Suprapubic skin (tissue), 4 donors: ENCODE data around the gene F2RL3. TPM values are rescaled to one million over a fixed set of nuclear protein-coding genes. Genes with fewer than 3 reads are reported as not detected.

ENCODE experiments used
- DNase-seq, 2 donors: peaks; one replicate each; pipeline ENCODE4 v3.0.0-alpha.2; 2019; ENCODE audit warnings: low spot score in 2 of 2
- H3K27ac ChIP-seq: fragments of 200-600 bp; sonication (generic); one replicate; pipeline ENCODE4 v1.5.1; 2019
- H3K27me3 ChIP-seq: fragments of 200-600 bp; sonication (generic); one replicate; pipeline ENCODE4 v1.5.1; 2019
- H3K36me3 ChIP-seq: fragments of 200-600 bp; sonication (generic); one replicate; pipeline ENCODE4 v1.5.1; 2019
- H3K4me1 ChIP-seq: fragments of 200-600 bp; sonication (generic); one replicate; pipeline ENCODE4 v1.5.1; 2019
- H3K4me3 ChIP-seq: fragments of 200-600 bp; sonication (generic); one replicate; pipeline ENCODE4 v1.5.1; 2019; ENCODE audit warnings: mild to moderate bottlenecking
- H3K9me3 ChIP-seq: fragments of 200-600 bp; sonication (generic); one replicate; pipeline ENCODE4 v1.5.1; 2019
- EP300 ChIP-seq: sonication (generic); formaldehyde crosslinking; IDR thresholded peaks from one replicate; pipeline ENCODE4 v1.6.1; 2017; ENCODE audit warnings: antibody characterized with exemption
- POLR2A ChIP-seq, 2 donors: fragments of 450-650 bp; IDR thresholded peaks; one replicate each; pipeline ENCODE4 v1.6.1; 2017; ENCODE audit warnings: antibody characterized with exemption in 2 of 2, mild to moderate bottlenecking in 2 of 2, moderate library complexity in 2 of 2
- POLR2AphosphoS5 ChIP-seq, 3 donors: sonication (generic); formaldehyde crosslinking; IDR thresholded peaks; one replicate each; pipeline ENCODE4 v1.6.1; 2017; ENCODE audit warnings: antibody characterized with exemption in 3 of 3
- WGBS: methylation state at CpG from one replicate; pipeline ENCODE4 v1.1.5; 2018; 5-methylcytosine and 5-hydroxymethylcytosine counted together
- total RNA-seq, 4 donors: library from RNA; depleted of rRNA; stranded (reverse); fragments of >200 nt; gene quantifications; one replicate each; pipeline ENCODE4 v1.1.0, GENCODE V29; 2016
- TF ChIP-seq, protein P1 (sequence below), 2 donors: fragments of 200-600 bp in 1 of 2; fragments of 450-650 bp in 1 of 2; sonication (generic) in 1 of 2; IDR thresholded peaks; one replicate each; pipeline ENCODE4 v1.5.1; 2016 to 2019; ENCODE audit warnings: antibody characterized with exemption in 2 of 2, mild to moderate bottlenecking in 1 of 2, moderate library complexity in 1 of 2

Gene F2RL3
- total RNA-seq, 4 donors from 2014 or later: 0.57 to 3.9 (median 1.2) TPM

- H3K27ac ChIP-seq: no peak overlapping the region
- H3K4me1 ChIP-seq: no peaks in the 10 kb centered on the region
- TF ChIP-seq POLR2AphosphoS5 (IDR thresholded peaks at IDR 0.05) (no peak), POLR2A (IDR thresholded peaks at IDR 0.05) (no peak), EP300 (no peak)
- TF ChIP-seq, protein P1, sequence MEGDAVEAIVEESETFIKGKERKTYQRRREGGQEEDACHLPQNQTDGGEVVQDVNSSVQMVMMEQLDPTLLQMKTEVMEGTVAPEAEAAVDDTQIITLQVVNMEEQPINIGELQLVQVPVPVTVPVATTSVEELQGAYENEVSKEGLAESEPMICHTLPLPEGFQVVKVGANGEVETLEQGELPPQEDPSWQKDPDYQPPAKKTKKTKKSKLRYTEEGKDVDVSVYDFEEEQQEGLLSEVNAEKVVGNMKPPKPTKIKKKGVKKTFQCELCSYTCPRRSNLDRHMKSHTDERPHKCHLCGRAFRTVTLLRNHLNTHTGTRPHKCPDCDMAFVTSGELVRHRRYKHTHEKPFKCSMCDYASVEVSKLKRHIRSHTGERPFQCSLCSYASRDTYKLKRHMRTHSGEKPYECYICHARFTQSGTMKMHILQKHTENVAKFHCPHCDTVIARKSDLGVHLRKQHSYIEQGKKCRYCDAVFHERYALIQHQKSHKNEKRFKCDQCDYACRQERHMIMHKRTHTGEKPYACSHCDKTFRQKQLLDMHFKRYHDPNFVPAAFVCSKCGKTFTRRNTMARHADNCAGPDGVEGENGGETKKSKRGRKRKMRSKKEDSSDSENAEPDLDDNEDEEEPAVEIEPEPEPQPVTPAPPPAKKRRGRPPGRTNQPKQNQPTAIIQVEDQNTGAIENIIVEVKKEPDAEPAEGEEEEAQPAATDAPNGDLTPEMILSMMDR (IDR thresholded peaks at IDR 0.05): no peak
- H3K4me3 ChIP-seq: no peak overlapping the region
- no peaks in the 10 kb centered on the region for H3K27me3 ChIP-seq
- no peak for DNase-seq
- peaks cover 99% of the 10 kb centered on the region for H3K36me3 ChIP-seq
- H3K9me3 ChIP-seq: no peaks in the 10 kb centered on the region
- 94% methylated on average over 20 of the region's 20 CpGs for WGBS
Measured at GRCh38 chr19:16868423-16869130, 20.2 kb upstream of the F2RL3 start.

GRCh38 chr19:16869331-16869972, 19.3 kb upstream of the F2RL3 start:
- no peaks in the 10 kb centered on the region for H3K4me1 ChIP-seq
- TF ChIP-seq EP300 (no peak), POLR2AphosphoS5 (IDR thresholded peaks at IDR 0.05) (no peak), POLR2A (IDR thresholded peaks at IDR 0.05) (no peak)
- TF ChIP-seq, protein P1 (IDR thresholded peaks at IDR 0.05): no peak
- H3K36me3 ChIP-seq: peaks cover 91% of the 10 kb centered on the region
- H3K27ac ChIP-seq: no peak overlapping the region
- no peaks in the 10 kb centered on the region for H3K27me3 ChIP-seq
- DNase-seq: no peak
- 100% methylated on average over 1 of the region's 30 CpGs for WGBS
- H3K4me3 ChIP-seq: no peak overlapping the region
- H3K9me3 ChIP-seq: no peaks in the 10 kb centered on the region

DNA sequence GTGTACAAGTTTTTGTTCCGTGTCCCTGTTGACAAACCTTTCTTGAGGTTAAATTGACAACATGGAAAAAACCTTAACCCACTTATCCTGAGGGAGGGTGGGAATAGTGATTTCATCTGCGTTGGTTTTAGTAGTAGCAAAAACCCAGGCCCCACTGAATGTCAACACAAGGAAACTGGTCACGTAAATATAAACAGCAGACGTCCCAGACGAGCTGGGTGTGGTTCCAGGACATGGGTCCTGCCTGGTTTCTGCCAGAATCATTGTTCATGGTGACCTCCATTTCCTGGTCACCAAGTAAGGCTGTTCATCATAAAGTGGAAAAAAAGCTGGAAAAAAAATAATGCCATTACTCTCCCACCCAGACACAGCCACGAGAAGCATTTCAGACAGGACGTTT, 16.9 kb upstream of the F2RL3 start:
- Histone ChIP-seq H3K4me3 (no peak overlapping the region), H3K27me3 (no peaks in the 10 kb centered on the region), H3K36me3 (peaks cover 78% of the 10 kb centered on the region), H3K4me1 (no peaks in the 10 kb centered on the region), H3K27ac (peak overlapping the region; percentile 12), H3K9me3 (no peaks in the 10 kb centered on the region)
- 59% methylated on average over 7 of the region's 7 CpGs for WGBS
- DNase-seq: no peak
- TF ChIP-seq EP300 (no peak), POLR2AphosphoS5 (IDR thresholded peaks at IDR 0.05) (no peak), POLR2A (IDR thresholded peaks at IDR 0.05) (no peak)
- TF ChIP-seq, protein P1 (IDR thresholded peaks at IDR 0.05): no peak

DNA sequence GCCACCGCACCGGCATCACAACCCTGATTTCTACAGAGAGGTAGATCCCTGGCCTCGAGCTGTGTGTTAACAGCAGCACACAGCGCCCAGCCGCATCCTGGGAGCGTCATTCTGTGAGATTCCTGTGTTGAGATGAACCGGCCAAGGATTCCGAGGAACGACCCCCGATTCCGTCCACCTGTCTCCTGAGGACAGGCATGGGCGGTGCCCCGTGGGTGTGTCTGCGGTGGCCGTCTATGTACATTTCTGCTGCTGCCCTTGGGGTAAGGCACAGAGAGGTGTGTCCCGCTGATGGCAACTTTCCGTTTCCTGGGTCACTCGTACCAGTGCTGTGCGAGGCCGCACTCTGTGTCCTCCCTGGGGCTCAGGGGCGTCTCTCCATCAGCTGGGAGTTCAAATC, 16.1 kb upstream of the F2RL3 start:
- Histone ChIP-seq H3K27ac (no peak overlapping the region), H3K4me1 (no peaks in the 10 kb centered on the region), H3K36me3 (peaks cover 78% of the 10 kb centered on the region), H3K4me3 (no peak overlapping the region), H3K27me3 (no peaks in the 10 kb centered on the region), H3K9me3 (no peaks in the 10 kb centered on the region)
- TF ChIP-seq, protein P1 (IDR thresholded peaks at IDR 0.05): no peak
- no peak for TF ChIP-seq POLR2AphosphoS5 (IDR thresholded peaks at IDR 0.05)
- no peak for TF ChIP-seq POLR2A (IDR thresholded peaks at IDR 0.05)
- no peak for TF ChIP-seq EP300
- DNase-seq: no peak
- WGBS: 93% methylated on average over 20 of the region's 21 CpGs

DNA sequence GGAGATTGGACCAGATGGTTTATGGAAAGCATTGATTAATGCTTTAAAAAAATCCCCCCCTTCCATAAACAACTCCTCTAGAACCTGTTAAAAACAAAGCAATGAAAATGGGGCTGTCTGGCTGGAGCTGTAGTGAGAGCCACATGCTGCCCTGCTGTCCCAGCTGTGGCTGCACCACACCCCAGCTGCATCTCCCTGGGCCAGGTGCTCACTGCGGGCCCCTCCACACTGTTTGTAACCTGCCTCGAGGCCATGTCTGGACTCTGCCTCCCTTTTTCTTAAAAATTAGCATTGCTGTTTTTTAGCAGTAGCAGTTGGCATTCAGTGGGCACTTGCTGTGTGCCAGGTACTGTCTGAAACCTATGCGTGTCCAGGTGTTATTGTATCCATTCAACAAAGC, 15.2 kb upstream of the F2RL3 start:
- WGBS: 90% methylated on average over 3 of the region's 3 CpGs
- peaks cover 3% of the 10 kb centered on the region for H3K4me1 ChIP-seq
- H3K4me3 ChIP-seq: no peak overlapping the region
- H3K9me3 ChIP-seq: no peaks in the 10 kb centered on the region
- TF ChIP-seq, protein P1 (IDR thresholded peaks at IDR 0.05): no peak
- TF ChIP-seq EP300: no peak
- TF ChIP-seq POLR2AphosphoS5 (IDR thresholded peaks at IDR 0.05): no peak
- TF ChIP-seq POLR2A (IDR thresholded peaks at IDR 0.05): no peak
- H3K36me3 ChIP-seq: peaks cover 78% of the 10 kb centered on the region
- DNase-seq: no peak
- H3K27ac ChIP-seq: no peak overlapping the region
- H3K27me3 ChIP-seq: no peaks in the 10 kb centered on the region
